ENCODE data around the gene OXER1.

DNA sequence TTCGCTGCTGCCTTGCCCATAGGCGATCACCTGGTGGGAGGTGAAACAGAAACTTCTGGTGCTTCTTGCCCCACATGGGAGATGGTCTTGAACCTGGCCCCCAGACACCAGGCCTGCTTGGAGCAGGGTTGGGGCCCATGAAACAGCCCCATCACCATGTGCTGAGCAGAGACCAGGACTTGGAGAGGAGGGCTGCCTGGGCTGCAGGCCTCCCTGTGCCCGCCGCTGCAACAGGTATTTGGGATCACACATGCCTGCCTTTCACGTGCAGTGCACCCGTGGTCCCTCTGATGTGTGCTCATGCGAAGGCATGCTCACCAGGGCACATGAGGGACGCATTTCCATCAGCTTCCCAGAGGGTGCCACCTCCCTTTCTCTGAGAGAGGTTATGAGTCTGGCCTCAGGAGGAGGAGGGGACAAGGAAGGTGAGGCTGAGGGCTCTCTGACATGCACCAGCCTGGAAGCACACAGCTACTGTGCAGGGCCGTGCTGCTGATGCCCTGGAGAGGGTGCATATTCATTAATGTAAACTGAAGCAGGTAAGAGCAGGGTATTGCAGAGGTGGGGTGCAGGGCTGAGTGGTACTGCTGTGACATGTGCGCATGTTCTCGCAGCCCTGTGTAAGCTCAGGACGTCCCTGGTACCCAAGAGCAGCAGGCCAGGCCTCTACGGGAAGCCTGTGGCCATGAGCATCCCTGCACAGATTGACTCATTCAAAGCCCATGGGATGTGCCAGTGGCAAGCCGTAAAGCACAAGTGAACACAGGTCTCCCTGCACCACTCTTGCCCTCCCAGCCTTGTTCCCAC is 4.2 kb upstream of the OXER1 start:
- TF ChIP-seq, protein P1, sequence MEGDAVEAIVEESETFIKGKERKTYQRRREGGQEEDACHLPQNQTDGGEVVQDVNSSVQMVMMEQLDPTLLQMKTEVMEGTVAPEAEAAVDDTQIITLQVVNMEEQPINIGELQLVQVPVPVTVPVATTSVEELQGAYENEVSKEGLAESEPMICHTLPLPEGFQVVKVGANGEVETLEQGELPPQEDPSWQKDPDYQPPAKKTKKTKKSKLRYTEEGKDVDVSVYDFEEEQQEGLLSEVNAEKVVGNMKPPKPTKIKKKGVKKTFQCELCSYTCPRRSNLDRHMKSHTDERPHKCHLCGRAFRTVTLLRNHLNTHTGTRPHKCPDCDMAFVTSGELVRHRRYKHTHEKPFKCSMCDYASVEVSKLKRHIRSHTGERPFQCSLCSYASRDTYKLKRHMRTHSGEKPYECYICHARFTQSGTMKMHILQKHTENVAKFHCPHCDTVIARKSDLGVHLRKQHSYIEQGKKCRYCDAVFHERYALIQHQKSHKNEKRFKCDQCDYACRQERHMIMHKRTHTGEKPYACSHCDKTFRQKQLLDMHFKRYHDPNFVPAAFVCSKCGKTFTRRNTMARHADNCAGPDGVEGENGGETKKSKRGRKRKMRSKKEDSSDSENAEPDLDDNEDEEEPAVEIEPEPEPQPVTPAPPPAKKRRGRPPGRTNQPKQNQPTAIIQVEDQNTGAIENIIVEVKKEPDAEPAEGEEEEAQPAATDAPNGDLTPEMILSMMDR (conservative IDR thresholded peaks at IDR 0.05), result no peak
- no peak for TF ChIP-seq EZH2 (IDR thresholded peaks at IDR 0.05; ENCODE audit: low read depth)
